Globus pallidus (tissue), 1 donor: ENCODE measurements around the gene FOLR2.
"Not testable (repeated sequence)": the region's sequence is repeated elsewhere in the genome, so short reads cannot be mapped to it uniquely, and the experiment has no call there.

Experiments used
- DNase-seq: peaks from one replicate; pipeline ENCODE4 v3.0.0-alpha.2; 2015; ENCODE audit warnings: low spot score

The FOLR2 gene

GRCh38 chr11:72206794-72207193 lies 9.8 kb upstream of the FOLR2 start:
- not testable (repeated sequence) for DNase-seq

GRCh38 chr11:72208281-72208680 lies 8.3 kb upstream of the FOLR2 start:
- no peak for DNase-seq

GRCh38 chr11:72209101-72209500 lies 7.5 kb upstream of the FOLR2 start:
- DNase-seq: no peak

GRCh38 chr11:72217841-72218240 lies 1.2 kb downstream of the FOLR2 start:
- DNase-seq: peak; percentile 40

- no peak for DNase-seq
Observed at GRCh38 chr11:72218251-72218745, 1.7 kb downstream of the FOLR2 start.

- DNase-seq: no peak
Observed at GRCh38 chr11:72220696-72221363, 4.2 kb downstream of the FOLR2 start.

- no peak for DNase-seq
Observed at GRCh38 chr11:72221386-72222075, 4.9 kb downstream of the FOLR2 start.

GRCh38 chr11:72222106-72222891 lies 5.7 kb downstream of the FOLR2 start:
- no peak for DNase-seq

GRCh38 chr11:72222907-72223614 lies 6.5 kb downstream of the FOLR2 start:
- DNase-seq: peak; percentile 82

- DNase-seq: peak; percentile 62
Observed at GRCh38 chr11:72223615-72224563, 7.3 kb downstream of the FOLR2 start.

- peak; percentile 50 for DNase-seq
Observed at GRCh38 chr11:72224564-72225410, 8.2 kb downstream of the FOLR2 start, which contains the start of gene INPPL1. Gene INPPL1, plus strand, starts transcription at chr11:72224767. Its CDS starts 218 bp downstream, at chr11:72224985.

- DNase-seq: no peak
Observed at GRCh38 chr11:72225411-72225951, 8.9 kb downstream of the FOLR2 start.

- no peak for DNase-seq
Observed at GRCh38 chr11:72226701-72227100, 10.1 kb downstream of the FOLR2 start.

- peak; percentile 55 for DNase-seq
Observed at GRCh38 chr11:72227316-72228228, 11.0 kb downstream of the FOLR2 start.

GRCh38 chr11:72228229-72228843 lies 11.7 kb downstream of the FOLR2 start:
- DNase-seq: no peak

GRCh38 chr11:72228844-72229231 lies 12.2 kb downstream of the FOLR2 start:
- no peak for DNase-seq

GRCh38 chr11:72229336-72229924 lies 12.8 kb downstream of the FOLR2 start:
- DNase-seq: no peak
